ENCODE data around the gene SIX1. TPM values are rescaled to one million over a fixed set of nuclear protein-coding genes. Genes with fewer than 3 reads are reported as not detected.

The SIX1 gene
- total RNA-seq, 1 experiment from 2014 or later, result 0.59 TPM

GRCh38 chr14:60641742-60642269, 7.5 kb downstream of the SIX1 start (continued):
- TF ChIP-seq ARID4B (CRISPR knock-in tag; IDR thresholded peaks at IDR 0.05; ENCODE audit: borderline replicate concordance), result no peak
- no peak for TF ChIP-seq USF1 (CRISPR knock-in tag; IDR thresholded peaks at IDR 0.05)

GRCh38 chr14:60640859-60641741, 8.2 kb downstream of the SIX1 start:
- no peak overlapping the region for H3K27ac Mint-ChIP-seq
- no peaks in the 10 kb centered on the region for H3K36me3 Mint-ChIP-seq
- no peaks in the 10 kb centered on the region for H3K9me3 Mint-ChIP-seq
- H3K27me3 Mint-ChIP-seq (ENCODE audit: low read depth), result peaks cover 98% of the 10 kb centered on the region
- peaks cover 78% of the 10 kb centered on the region for H3K4me1 Mint-ChIP-seq
- CTCF ChIA-PET, result interaction anchor here (1.4 to 3.9 kb wide), 2 partner anchors 15 to 23 kb away, joined by 3 to 20 read pairs; no protein-coding TSS in a partner anchor
- DNase-seq (ENCODE audit: low spot score) (no peak), ATAC-seq (no peak)
- peak overlapping the region; percentile 67 for H3K4me3 Mint-ChIP-seq
- no peak for TF ChIP-seq KAT7 (CRISPR knock-in tag; IDR thresholded peaks at IDR 0.05; ENCODE audit: borderline replicate concordance)
- TF ChIP-seq ESRRA (CRISPR knock-in tag; IDR thresholded peaks at IDR 0.05; ENCODE audit: borderline replicate concordance), result no peak
- no peak for TF ChIP-seq PREB (CRISPR knock-in tag; IDR thresholded peaks at IDR 0.05; ENCODE audit: borderline replicate concordance)
- TF ChIP-seq ETV6 (CRISPR knock-in tag; IDR thresholded peaks at IDR 0.05), result no peak
- TF ChIP-seq JUN (CRISPR knock-in tag; IDR thresholded peaks at IDR 0.05), result no peak
- TF ChIP-seq NFATC4 (CRISPR knock-in tag; IDR thresholded peaks at IDR 0.05), result no peak
- no peak for TF ChIP-seq EMX1 (CRISPR knock-in tag; IDR thresholded peaks at IDR 0.05)
- POLR2A ChIA-PET, result interaction anchor here (0.8 to 2.0 kb wide), 2 partner anchors 9 to 13 kb away, joined by 3 to 5 read pairs; no protein-coding TSS in a partner anchor

DNA sequence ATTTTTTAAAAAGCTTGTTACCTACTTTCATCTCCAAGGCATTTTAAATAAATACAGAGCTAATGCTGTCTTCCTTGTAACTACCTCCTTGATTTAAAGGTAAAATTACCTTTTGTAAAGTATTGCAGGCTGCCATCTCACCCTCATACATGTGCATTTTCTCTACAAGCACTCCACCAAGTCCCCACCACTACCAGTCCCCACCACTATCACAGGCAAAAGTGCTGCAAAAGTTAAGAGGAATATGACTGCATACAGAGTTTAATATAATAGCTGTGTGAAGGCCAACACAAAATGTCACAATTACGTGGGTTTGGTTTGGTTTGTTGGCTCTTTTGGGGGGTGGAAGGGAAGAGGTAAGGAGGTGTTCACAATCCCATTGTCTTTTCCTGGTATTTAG, 9.6 kb downstream of the SIX1 start:
- no peak for DNase-seq (ENCODE audit: low spot score)
- no peaks in the 10 kb centered on the region for H3K36me3 Mint-ChIP-seq
- no peaks in the 10 kb centered on the region for H3K9me3 Mint-ChIP-seq
- peaks cover 65% of the 10 kb centered on the region for H3K4me1 Mint-ChIP-seq
- ChIA-PET POLR2A (no interaction called here), CTCF (no interaction called here)
- ATAC-seq, result no peak
- no peak overlapping the region for H3K4me3 Mint-ChIP-seq
- H3K27me3 Mint-ChIP-seq (ENCODE audit: low read depth), result peaks cover 98% of the 10 kb centered on the region
- no peak overlapping the region for H3K27ac Mint-ChIP-seq
- no peak for TF ChIP-seq MXD4 (CRISPR knock-in tag; IDR thresholded peaks at IDR 0.05; ENCODE audit: borderline replicate concordance)
- no peak for TF ChIP-seq NFE2L1 (CRISPR knock-in tag; IDR thresholded peaks at IDR 0.05)
- TF ChIP-seq, protein P1, sequence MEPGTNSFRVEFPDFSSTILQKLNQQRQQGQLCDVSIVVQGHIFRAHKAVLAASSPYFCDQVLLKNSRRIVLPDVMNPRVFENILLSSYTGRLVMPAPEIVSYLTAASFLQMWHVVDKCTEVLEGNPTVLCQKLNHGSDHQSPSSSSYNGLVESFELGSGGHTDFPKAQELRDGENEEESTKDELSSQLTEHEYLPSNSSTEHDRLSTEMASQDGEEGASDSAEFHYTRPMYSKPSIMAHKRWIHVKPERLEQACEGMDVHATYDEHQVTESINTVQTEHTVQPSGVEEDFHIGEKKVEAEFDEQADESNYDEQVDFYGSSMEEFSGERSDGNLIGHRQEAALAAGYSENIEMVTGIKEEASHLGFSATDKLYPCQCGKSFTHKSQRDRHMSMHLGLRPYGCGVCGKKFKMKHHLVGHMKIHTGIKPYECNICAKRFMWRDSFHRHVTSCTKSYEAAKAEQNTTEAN (CRISPR knock-in tag; IDR thresholded peaks at IDR 0.05), result no peak
- TF ChIP-seq, protein P2, sequence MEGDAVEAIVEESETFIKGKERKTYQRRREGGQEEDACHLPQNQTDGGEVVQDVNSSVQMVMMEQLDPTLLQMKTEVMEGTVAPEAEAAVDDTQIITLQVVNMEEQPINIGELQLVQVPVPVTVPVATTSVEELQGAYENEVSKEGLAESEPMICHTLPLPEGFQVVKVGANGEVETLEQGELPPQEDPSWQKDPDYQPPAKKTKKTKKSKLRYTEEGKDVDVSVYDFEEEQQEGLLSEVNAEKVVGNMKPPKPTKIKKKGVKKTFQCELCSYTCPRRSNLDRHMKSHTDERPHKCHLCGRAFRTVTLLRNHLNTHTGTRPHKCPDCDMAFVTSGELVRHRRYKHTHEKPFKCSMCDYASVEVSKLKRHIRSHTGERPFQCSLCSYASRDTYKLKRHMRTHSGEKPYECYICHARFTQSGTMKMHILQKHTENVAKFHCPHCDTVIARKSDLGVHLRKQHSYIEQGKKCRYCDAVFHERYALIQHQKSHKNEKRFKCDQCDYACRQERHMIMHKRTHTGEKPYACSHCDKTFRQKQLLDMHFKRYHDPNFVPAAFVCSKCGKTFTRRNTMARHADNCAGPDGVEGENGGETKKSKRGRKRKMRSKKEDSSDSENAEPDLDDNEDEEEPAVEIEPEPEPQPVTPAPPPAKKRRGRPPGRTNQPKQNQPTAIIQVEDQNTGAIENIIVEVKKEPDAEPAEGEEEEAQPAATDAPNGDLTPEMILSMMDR (IDR thresholded peaks at IDR 0.05), result no peak
- no peak for TF ChIP-seq ZNF396 (CRISPR knock-in tag; IDR thresholded peaks at IDR 0.05; ENCODE audit: borderline replicate concordance)
- TF ChIP-seq ETV6 (CRISPR knock-in tag; IDR thresholded peaks at IDR 0.05), result no peak
- no peak for TF ChIP-seq GRHL2 (CRISPR knock-in tag; IDR thresholded peaks at IDR 0.05; ENCODE audit: insufficient replicate concordance, severe bottlenecking)
- TF ChIP-seq, protein P3, sequence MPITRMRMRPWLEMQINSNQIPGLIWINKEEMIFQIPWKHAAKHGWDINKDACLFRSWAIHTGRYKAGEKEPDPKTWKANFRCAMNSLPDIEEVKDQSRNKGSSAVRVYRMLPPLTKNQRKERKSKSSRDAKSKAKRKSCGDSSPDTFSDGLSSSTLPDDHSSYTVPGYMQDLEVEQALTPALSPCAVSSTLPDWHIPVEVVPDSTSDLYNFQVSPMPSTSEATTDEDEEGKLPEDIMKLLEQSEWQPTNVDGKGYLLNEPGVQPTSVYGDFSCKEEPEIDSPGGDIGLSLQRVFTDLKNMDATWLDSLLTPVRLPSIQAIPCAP (CRISPR knock-in tag; IDR thresholded peaks at IDR 0.05), result no peak
- TF ChIP-seq, protein P4, sequence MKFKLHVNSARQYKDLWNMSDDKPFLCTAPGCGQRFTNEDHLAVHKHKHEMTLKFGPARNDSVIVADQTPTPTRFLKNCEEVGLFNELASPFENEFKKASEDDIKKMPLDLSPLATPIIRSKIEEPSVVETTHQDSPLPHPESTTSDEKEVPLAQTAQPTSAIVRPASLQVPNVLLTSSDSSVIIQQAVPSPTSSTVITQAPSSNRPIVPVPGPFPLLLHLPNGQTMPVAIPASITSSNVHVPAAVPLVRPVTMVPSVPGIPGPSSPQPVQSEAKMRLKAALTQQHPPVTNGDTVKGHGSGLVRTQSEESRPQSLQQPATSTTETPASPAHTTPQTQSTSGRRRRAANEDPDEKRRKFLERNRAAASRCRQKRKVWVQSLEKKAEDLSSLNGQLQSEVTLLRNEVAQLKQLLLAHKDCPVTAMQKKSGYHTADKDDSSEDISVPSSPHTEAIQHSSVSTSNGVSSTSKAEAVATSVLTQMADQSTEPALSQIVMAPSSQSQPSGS (CRISPR knock-in tag; IDR thresholded peaks at IDR 0.05; ENCODE audit: borderline replicate concordance, low read depth), result no peak
- TF ChIP-seq ZNF263 (CRISPR knock-in tag; IDR thresholded peaks at IDR 0.05; ENCODE audit: low read depth), result no peak
- no peak for TF ChIP-seq ELF4 (CRISPR knock-in tag; IDR thresholded peaks at IDR 0.05; ENCODE audit: low read depth)
- TF ChIP-seq NR3C1 (CRISPR knock-in tag; conservative IDR thresholded peaks at IDR 0.05; ENCODE audit: low read depth), result no peak
- TF ChIP-seq ESRRA (CRISPR knock-in tag; IDR thresholded peaks at IDR 0.05; ENCODE audit: borderline replicate concordance), result no peak

All from WTC11 (cell line).